IMR-90 (cell line): ENCODE data around the gene GIT2. TPM values are rescaled to one million over a fixed set of nuclear protein-coding genes. Genes with fewer than 3 reads are reported as not detected.

Experiments
- ATAC-seq: fragments of 200-7000 bp; cut with Tn5 transposase; 2 replicates; pipeline ENCODE4 v1.9.1; 2020; ENCODE audit warnings: low read depth, mild to moderate bottlenecking, moderate library complexity
- BruUV-seq: library from RNA; stranded (reverse); fragments of 400-500 nt; replicated peaks from 2 replicates; lab custom pipeline; 2021; lab: Mats Ljungman, UMichigan
- CTCF ChIA-PET: fragments of 300-600 bp; formaldehyde crosslinking; extraction: SDS; loops from one replicate; lab custom pipeline; 2021; ENCODE audit warnings: antibody characterized with exemption; lab: Yijun Ruan, JAX
- POLR2A ChIA-PET: fragments of 300-600 bp; sonication (Branson Sonifier 250); formaldehyde crosslinking; loops from one replicate; lab custom pipeline; 2022; ENCODE audit warnings: antibody characterized with exemption; ENCODE audit not compliant: unreplicated experiment; lab: Charles Lee
- DNase-seq: peaks from one replicate; pipeline ENCODE4 v3.0.0; 2013
- H2AFZ ChIP-seq: replicated peaks from 2 replicates; pipeline ENCODE3; 2013; ENCODE audit warnings: low read length, mild to moderate bottlenecking; ENCODE audit not compliant: poor library complexity
- H2AK5ac ChIP-seq: 2 replicates; pipeline ENCODE4 v1.6.1; 2013; ENCODE audit warnings: low read depth, low read length, inconsistent platforms
- H2AK9ac ChIP-seq: replicated peaks from 2 replicates; pipeline ENCODE3; 2013; ENCODE audit warnings: mild to moderate bottlenecking, low read depth, low read length, moderate library complexity; ENCODE audit not compliant: poor library complexity
- H2BK120ac ChIP-seq: 2 replicates; pipeline ENCODE4 v1.6.1; 2013; ENCODE audit warnings: low read depth, low read length, inconsistent platforms
- H2BK15ac ChIP-seq: 3 replicates; pipeline ENCODE4 v1.6.1; 2013; ENCODE audit warnings: low read depth, low read length, inconsistent platforms
- H2BK20ac ChIP-seq: 2 replicates; pipeline ENCODE4 v1.6.1; 2013; ENCODE audit warnings: low read depth, mild to moderate bottlenecking, inconsistent platforms, low read length, moderate library complexity
- H2BK5ac ChIP-seq: 2 replicates; pipeline ENCODE4 v1.6.1; 2013; ENCODE audit warnings: mild to moderate bottlenecking, low read depth, low read length, inconsistent platforms; ENCODE audit not compliant: poor library complexity, severe bottlenecking
- H3K14ac ChIP-seq: replicated peaks from 2 replicates; pipeline ENCODE4 v1.6.1; 2013; ENCODE audit warnings: low read depth, low read length, inconsistent platforms
- H3K18ac ChIP-seq: 2 replicates; pipeline ENCODE4 v1.6.1; 2013; ENCODE audit warnings: low read depth, low read length, control low read depth
- H3K23ac ChIP-seq: 2 replicates; pipeline ENCODE4 v1.6.1; 2013; ENCODE audit warnings: low read depth, low read length, inconsistent platforms
- H3K27ac ChIP-seq: 2 replicates; pipeline ENCODE4 v1.5.1; 2013; ENCODE audit warnings: mild to moderate bottlenecking, control low read depth, low read length; ENCODE audit not compliant: insufficient read depth
- H3K27me3 ChIP-seq: 2 replicates; pipeline ENCODE4 v1.6.1; 2013; ENCODE audit warnings: low read length; ENCODE audit not compliant: control insufficient read depth, insufficient read depth
- H3K36me3 ChIP-seq: 2 replicates; pipeline ENCODE4 v1.6.1; 2013; ENCODE audit warnings: low read length, mixed read lengths; ENCODE audit not compliant: control insufficient read depth, insufficient read depth
- H3K4ac ChIP-seq: 2 replicates; pipeline ENCODE4 v1.6.1; 2013; ENCODE audit warnings: low read depth, low read length, inconsistent platforms
- H3K4me1 ChIP-seq: 2 replicates; pipeline ENCODE4 v1.6.1; 2013; ENCODE audit warnings: low read length, mixed read lengths; ENCODE audit not compliant: control insufficient read depth, insufficient read depth
- H3K4me2 ChIP-seq: 2 replicates; pipeline ENCODE4 v1.6.1; 2013; ENCODE audit warnings: low read depth, mild to moderate bottlenecking, control low read depth, low read length, moderate library complexity
- H3K4me3 ChIP-seq: 2 replicates; pipeline ENCODE4 v1.5.1; 2013; ENCODE audit warnings: low read depth, mild to moderate bottlenecking, control low read depth, low read length, moderate library complexity; ENCODE audit not compliant: insufficient read depth
- H3K56ac ChIP-seq: 2 replicates; pipeline ENCODE4 v1.6.1; 2013; ENCODE audit warnings: low read length, inconsistent platforms; ENCODE audit not compliant: insufficient read depth; ENCODE audit errors: extremely low read depth
- H3K79me1 ChIP-seq, 2 experiments: 2 replicates each; pipeline ENCODE4 v1.6.1; 2013; ENCODE audit warnings: low read length in 2 of 2, inconsistent platforms in 1 of 2, low read depth in 1 of 2
- H3K9ac ChIP-seq: 2 replicates; pipeline ENCODE4 v1.6.1; 2013; ENCODE audit warnings: low read depth, low read length, control low read depth
- H3K9me1 ChIP-seq: 2 replicates; pipeline ENCODE4 v1.6.1; 2013; ENCODE audit warnings: low read length, inconsistent platforms; ENCODE audit not compliant: insufficient read depth
- H3K9me3 ChIP-seq: 2 replicates; pipeline ENCODE4 v1.6.1; 2013; ENCODE audit warnings: low read length; ENCODE audit not compliant: control insufficient read depth, insufficient read depth
- H4K20me1 ChIP-seq: 2 replicates; pipeline ENCODE4 v1.6.1; 2013; ENCODE audit warnings: low read length, inconsistent platforms; ENCODE audit not compliant: insufficient read depth
- H4K5ac ChIP-seq: 2 replicates; pipeline ENCODE4 v1.6.1; 2013; ENCODE audit warnings: mild to moderate bottlenecking, low read depth, low read length, control low read depth
- H4K8ac ChIP-seq, 2 experiments: 2 replicates each; pipeline ENCODE4 v1.6.1; 2013; ENCODE audit warnings: low read depth in 2 of 2, low read length in 2 of 2, control low read depth in 1 of 2, inconsistent platforms in 1 of 2
- H4K91ac ChIP-seq: 2 replicates; pipeline ENCODE4 v1.6.1; 2013; ENCODE audit warnings: low read depth, low read length, inconsistent platforms; ENCODE audit not compliant: insufficient read depth
- MAFK ChIP-seq: IDR thresholded peaks from 2 replicates; pipeline ENCODE4 v1.6.1; 2012; ENCODE audit warnings: low read depth, low read length, improper control_type of control experiment
- MXI1 ChIP-seq: IDR thresholded peaks from 2 replicates; pipeline ENCODE4 v1.6.1; 2012; ENCODE audit warnings: low read depth, mild to moderate bottlenecking, low read length, moderate library complexity, borderline replicate concordance
- RCOR1 ChIP-seq: IDR thresholded peaks from 2 replicates; pipeline ENCODE4 v1.6.1; 2012; ENCODE audit warnings: mild to moderate bottlenecking, low read length, improper control_type of control experiment; ENCODE audit not compliant: insufficient replicate concordance
- WGBS, 2 experiments: methylation state at CpG; one replicate each; pipeline versions ENCODE4 v1.1.5 to v1.1.7; 2013; ENCODE audit warnings: missing lambda C conversion rate in 2 of 2; ENCODE audit not compliant: insufficient read length in 1 of 2; ENCODE audit errors: extremely low coverage in 2 of 2; 5-methylcytosine and 5-hydroxymethylcytosine counted together
- dilution Hi-C: fragments of 300-500 bp; cut with HindIII; formaldehyde crosslinking; loops from one replicate; pipeline ENCODE4 v1.14.3; 2018; ENCODE audit warnings: low sequenced_read_pairs; ENCODE audit not compliant: unreplicated experiment
- in situ Hi-C: fragments of 300-500 bp; cut with MboI; formaldehyde crosslinking; loops from 3 replicates; pipeline ENCODE4 v1.14.3; 2019; ENCODE audit warnings: low sequenced_read_pairs, inconsistent platforms, mixed read lengths
- intact Hi-C: fragments of 100-400 bp; cut with micrococcal nuclease; formaldehyde crosslinking; loops from 2 replicates; pipeline ENCODE4 v1.10.0; 2022
- polyA plus RNA-seq, 3 experiments: library from polyadenylated mRNA; depleted of rRNA; stranded (reverse); fragments of >200 nt; gene quantifications; 2 replicates each; pipeline ENCODE4 v1.2.3, GENCODE V29; 2012; ENCODE audit warnings: low replicate concordance in 1 of 3
- total RNA-seq: library from RNA; depleted of rRNA; stranded (reverse); fragments of >200 nt; gene quantifications from 2 replicates; pipeline ENCODE4 v1.2.3, GENCODE V29; 2012

Gene GIT2
- total and polyA plus RNA-seq, 2 of the 4 experiments (the other 2 are of a cell fraction), result 48.0 to 71.9 TPM

DNA sequence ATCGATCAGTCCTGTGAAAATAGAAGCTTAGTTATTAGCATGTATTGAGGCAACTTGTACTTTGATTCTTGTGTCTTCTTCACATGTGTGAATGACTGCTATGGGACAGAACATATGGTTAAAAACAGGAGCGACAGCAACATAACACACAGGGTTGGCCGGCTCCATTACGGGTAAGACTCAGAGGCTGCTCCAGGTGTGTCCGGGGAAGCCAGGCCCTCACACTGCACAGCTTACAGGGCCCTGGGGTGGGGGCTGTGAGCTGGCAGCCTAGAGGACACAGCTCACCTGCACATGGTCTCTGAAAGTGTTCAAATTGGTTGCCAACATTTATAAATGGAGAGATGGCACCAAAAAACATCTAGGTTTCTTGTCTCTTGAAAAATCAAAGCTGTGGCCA is 65.0 kb downstream of the GIT2 start:
- ATAC-seq (no peak), DNase-seq (no peak)
- Histone ChIP-seq H3K4me3 (no peak overlapping the region), H3K27ac (no peak overlapping the region), H3K4ac (no peak overlapping the region), H3K9me3 (no peaks in the 10 kb centered on the region), H3K23ac (no peak overlapping the region), H3K9ac (no peak overlapping the region), H2BK5ac (no peak overlapping the region), H4K20me1 (no peaks in the 10 kb centered on the region), H3K56ac (no peak overlapping the region), H2AK5ac (no peak overlapping the region), H3K18ac (no peak overlapping the region), H2BK120ac (no peak overlapping the region), H2AK9ac (no peak overlapping the region), H3K9me1 (no peaks in the 10 kb centered on the region), H4K91ac (no peak overlapping the region), H2AFZ (no peak overlapping the region), H3K14ac (no peak overlapping the region), H4K8ac (no peak overlapping the region), H4K5ac (no peak overlapping the region), H2BK15ac (no peak overlapping the region), H3K36me3 (peaks cover 39% of the 10 kb centered on the region), H2BK20ac (no peak overlapping the region), H3K79me1 (no peaks in the 10 kb centered on the region), H3K4me2 (no peak overlapping the region), H3K27me3 (no peaks in the 10 kb centered on the region), H3K4me1 (no peaks in the 10 kb centered on the region; the same call in 1 of the 2 replicates)
- in situ Hi-C loops (no loop called here), dilution Hi-C loops (no loop called here), intact Hi-C loops (loop anchor here (5.0 kb wide), 1 partner anchor 66 kb away; the partner anchor contains the start of genes ANKRD13A and GIT2)
- whole genome bisulfite sequencing, 2 experiments, result 100% methylated on average over 1 of the region's 5 CpGs; no CpG with 5 or more reads in 1 of the 2 experiments
- TF ChIP-seq MXI1 (no peak), MAFK (no peak), RCOR1 (no peak)
- BruUV-seq, result no TSS peak
- POLR2A ChIA-PET, result no interaction called here
- CTCF ChIA-PET, result no interaction called here
